GM21825 (cell line): ENCODE results near the gene ITIH5.
A peak's percentile ranks its signal among the peaks of the same experiment; 100 is the strongest.

Experiments used
- ATAC-seq: cut with Tn5 transposase; IDR thresholded peaks from one replicate; pipeline ENCODE4 v1.9.1; 2021; ENCODE audit warnings: mild to moderate bottlenecking, moderate library complexity; ENCODE audit not compliant: unreplicated experiment

Gene ITIH5

DNA sequence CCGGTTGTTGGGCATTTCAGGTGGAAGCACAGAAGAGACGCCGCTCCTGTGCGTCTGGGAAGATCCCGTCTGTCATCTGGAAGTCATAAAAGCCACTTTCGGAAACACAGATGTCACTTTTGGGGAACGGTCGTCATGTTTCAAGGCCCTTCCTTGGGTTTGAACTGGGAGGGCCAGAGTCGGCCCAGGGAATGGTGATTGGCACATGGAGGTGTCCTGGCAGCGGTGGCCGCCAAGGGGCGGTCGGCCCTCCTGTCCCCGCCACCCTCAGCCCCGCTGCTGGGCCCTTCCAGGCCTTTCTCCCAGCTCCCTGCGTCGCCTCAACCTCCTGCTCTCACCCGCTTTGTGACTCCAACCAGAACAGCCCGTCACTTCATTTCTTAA is 140.8 kb downstream of the ITIH5 start:
- ATAC-seq, result no peak

GRCh38 chr10:7525314-7526016 is 141.3 kb downstream of the ITIH5 start:
- peak; percentile 68 for ATAC-seq

- no peak for ATAC-seq
Observed at GRCh38 chr10:7523656-7524055, 143.1 kb downstream of the ITIH5 start.

DNA sequence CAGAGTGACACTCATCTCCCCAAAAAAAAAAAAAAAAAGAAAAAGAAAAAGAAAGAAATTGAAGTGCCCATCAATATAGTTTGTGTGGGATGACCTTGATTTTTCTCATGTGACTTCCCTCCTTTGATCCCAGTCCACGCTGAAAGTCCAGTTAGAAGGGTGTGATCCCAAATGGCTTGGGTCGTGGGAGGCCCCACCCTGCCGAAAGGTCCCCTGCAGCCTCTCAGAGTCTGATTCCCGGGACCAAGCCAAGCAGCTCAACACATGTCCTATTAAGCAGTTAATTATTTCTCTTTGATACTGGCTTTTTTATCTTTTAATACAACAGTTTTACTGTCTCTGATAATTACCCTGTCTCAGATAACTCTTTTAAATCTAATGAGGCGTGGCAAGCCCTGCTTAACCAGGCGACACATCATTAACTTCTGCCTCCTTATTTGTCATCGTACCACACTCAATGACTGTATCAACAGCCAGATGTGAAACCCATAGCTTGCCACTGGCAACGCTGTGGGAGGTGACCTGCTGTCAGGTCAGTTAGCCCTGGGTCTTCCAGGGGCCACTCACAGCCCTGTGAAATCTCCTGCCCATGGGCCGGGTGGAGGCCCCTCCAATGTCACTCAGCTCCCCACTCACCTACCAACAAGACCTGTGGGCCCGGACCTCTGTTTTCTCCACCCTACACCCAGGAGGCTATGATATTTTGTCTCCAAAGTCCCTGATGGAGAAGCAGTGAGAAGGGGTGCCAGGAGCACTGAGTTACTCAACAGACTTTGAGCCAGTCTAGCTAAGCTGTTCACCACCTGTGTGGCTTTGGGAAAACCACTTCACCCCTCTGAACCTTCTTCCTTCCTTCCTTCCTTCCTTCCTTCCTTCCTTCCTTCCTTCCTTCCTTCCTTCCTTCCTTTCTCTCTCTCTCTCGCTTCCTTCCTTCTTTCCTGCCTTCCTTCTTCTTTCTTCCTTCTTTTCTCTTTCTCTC is 146.0 kb downstream of the ITIH5 start:
- ATAC-seq, result peak; percentile 76

DNA sequence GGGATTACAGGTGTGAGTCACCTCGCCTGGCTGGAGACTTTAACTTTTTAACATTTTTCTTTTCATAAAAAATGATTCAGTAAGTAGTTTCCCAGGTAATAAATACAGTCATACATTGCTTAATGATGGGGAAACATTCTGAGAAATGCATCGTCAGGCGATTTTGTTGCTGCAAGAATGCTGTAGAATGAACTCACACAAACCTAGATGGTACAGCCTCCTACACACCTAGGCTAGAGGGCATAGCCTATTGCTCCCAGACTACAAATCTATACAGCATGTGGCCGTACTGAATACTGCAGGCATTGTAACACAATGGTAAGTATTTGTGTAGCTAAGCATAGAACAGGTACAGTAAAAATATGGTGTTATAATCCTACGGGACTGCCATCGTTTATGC is 147.4 kb downstream of the ITIH5 start:
- ATAC-seq, result no peak

DNA sequence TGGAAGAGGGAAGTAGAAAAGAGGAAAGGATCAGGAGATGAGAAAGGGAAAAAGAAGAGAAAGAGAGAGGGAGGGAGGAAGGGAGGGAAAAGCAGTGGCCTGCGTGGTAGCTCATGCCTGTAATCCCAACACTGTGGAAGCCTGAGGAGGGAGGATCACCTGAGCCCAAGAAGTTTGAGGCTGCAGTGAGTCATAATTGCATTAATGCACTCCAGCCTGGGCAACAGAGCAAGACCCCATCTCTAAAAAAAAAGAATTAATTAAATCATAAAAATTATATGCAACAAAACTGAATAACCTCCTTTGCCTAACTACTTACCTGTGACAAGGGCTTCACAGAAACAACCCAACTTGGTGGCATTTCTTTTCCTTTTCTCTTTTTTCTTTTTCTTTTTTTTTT is 148.1 kb downstream of the ITIH5 start:
- ATAC-seq, result no peak

DNA sequence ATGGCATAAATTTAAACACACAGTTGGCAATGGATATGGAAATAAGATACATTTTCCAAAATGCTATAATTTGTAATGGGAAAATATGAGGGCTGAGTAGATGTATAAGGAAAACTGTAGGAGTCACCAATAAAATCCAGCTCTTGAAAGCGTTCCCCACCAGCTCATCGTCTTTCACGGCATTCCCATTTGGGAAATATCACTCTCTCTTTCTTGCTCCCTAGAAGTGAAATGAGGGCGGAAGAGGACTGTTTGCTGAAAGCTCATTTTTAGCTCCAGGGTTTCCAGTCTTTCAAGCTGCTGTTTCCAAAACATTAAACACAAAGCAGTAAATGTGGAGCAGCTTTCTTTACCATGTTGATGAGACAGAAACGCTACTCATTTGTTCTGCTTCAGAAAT is 151.3 kb downstream of the ITIH5 start:
- no peak for ATAC-seq

DNA sequence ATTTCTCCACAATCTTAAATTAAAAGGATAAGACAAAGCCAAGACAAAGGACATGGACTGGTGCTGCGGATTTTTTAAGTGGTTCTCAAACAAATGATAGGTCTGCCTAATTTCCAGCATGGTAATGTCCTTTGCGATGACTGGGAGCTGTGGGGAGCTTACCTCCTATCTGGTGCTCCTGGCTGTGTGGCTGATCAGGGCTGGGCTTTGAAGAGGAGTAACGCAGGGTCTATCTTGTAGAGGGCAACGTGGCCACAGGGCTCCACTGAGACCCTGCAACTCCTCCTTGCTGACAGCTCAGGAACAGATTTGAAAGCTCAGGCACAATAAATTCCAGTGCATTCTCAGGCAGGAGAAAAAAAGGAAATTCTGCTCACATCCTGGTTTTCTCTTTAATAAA is 152.8 kb downstream of the ITIH5 start:
- ATAC-seq, result no peak

- no peak for ATAC-seq
Observed at GRCh38 chr10:7513455-7513854, 153.3 kb downstream of the ITIH5 start.

DNA sequence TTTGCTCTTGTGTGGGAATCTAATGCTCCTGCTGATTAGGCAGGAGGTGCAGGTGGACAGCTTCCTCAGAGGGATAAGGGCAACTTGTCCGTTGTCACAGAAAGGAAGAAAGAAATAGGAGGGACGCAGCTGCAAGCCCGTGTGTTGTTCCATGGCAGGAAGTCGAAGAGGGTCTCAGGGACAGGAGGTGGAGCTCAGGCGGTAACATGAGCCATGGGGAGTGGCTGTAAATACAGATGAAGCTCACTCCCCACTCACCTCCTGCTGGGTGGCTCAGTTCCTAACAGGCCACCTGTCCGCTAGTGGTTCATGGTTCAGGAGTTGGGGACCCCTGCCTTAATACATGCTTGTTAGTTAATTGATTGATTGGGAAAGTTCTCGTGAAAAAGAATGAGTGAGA is 154.3 kb downstream of the ITIH5 start:
- no peak for ATAC-seq

- ATAC-seq, result no peak
Observed at GRCh38 chr10:7511612-7512011, 155.2 kb downstream of the ITIH5 start.
